NCI-H2029 treated with DMSO at 0.1 percent for 48 hours (cell line): Measurements from ENCODE around the gene RSRP1.
"Not testable (repeated sequence)": the region's sequence is repeated elsewhere in the genome, so short reads cannot be mapped to it uniquely, and the experiment has no call there.

Experiments
- DNase-seq: peaks from one replicate; lab custom pipeline; 2025; lab: John Stamatoyannopoulos, UW

The RSRP1 gene

GRCh38 chr1:25247024-25247828 lies at the start of gene RSRP1:
RSRP1 (minus strand) TSS chr1:25247454; CDS start chr1:25246963, 491 bp downstream.
- DNase-seq = peak; percentile 84

GRCh38 chr1:25296501-25296900 lies 49.2 kb upstream of the RSRP1 start:
- DNase-seq = not testable (repeated sequence)

GRCh38 chr1:25294889-25295826 lies 47.9 kb upstream of the RSRP1 start:
- DNase-seq = not testable (repeated sequence)

GRCh38 chr1:25293426-25293825 lies 46.2 kb upstream of the RSRP1 start:
- not testable (repeated sequence) for DNase-seq

GRCh38 chr1:25290043-25290442 lies 42.8 kb upstream of the RSRP1 start:
- not testable (repeated sequence) for DNase-seq

- not testable (repeated sequence) for DNase-seq
Observed at GRCh38 chr1:25288573-25289101, 41.4 kb upstream of the RSRP1 start.

- not testable (repeated sequence) for DNase-seq
Observed at GRCh38 chr1:25287164-25287563, 39.9 kb upstream of the RSRP1 start.

GRCh38 chr1:25285862-25286261 lies 38.6 kb upstream of the RSRP1 start:
- not testable (repeated sequence) for DNase-seq

- DNase-seq = not testable (repeated sequence)
Observed at GRCh38 chr1:25279693-25280111, 32.4 kb upstream of the RSRP1 start.

- not testable (repeated sequence) for DNase-seq
Observed at GRCh38 chr1:25278790-25279189, 31.5 kb upstream of the RSRP1 start.

GRCh38 chr1:25278358-25278757 lies 31.1 kb upstream of the RSRP1 start:
- not testable (repeated sequence) for DNase-seq

GRCh38 chr1:25277295-25277694 lies 30.0 kb upstream of the RSRP1 start:
- DNase-seq = not testable (repeated sequence)

GRCh38 chr1:25275648-25276047 lies 28.4 kb upstream of the RSRP1 start:
- not testable (repeated sequence) for DNase-seq

GRCh38 chr1:25272238-25272637 lies 25.0 kb upstream of the RSRP1 start, which contains the start of gene RHD:
RHD (plus strand) TSS chr1:25272509; CDS start chr1:25272548, 39 bp downstream.
- DNase-seq = not testable (repeated sequence)

GRCh38 chr1:25268143-25268760 lies 21.0 kb upstream of the RSRP1 start:
- not testable (repeated sequence) for DNase-seq

- peak; percentile 59 for DNase-seq
Observed at GRCh38 chr1:25267288-25268142, 20.3 kb upstream of the RSRP1 start.

GRCh38 chr1:25266554-25267287 lies 19.5 kb upstream of the RSRP1 start:
- not testable (repeated sequence) for DNase-seq

- DNase-seq = not testable (repeated sequence)
Observed at GRCh38 chr1:25260336-25260735, 13.1 kb upstream of the RSRP1 start.

GRCh38 chr1:25259813-25260212 lies 12.6 kb upstream of the RSRP1 start:
- not testable (repeated sequence) for DNase-seq

GRCh38 chr1:25257196-25257595 lies 9.9 kb upstream of the RSRP1 start:
- DNase-seq = no peak
